ENCODE data around the gene LRRK1. TPM values are rescaled to one million over a fixed set of nuclear protein-coding genes. Genes with fewer than 3 reads are reported as not detected.

The LRRK1 gene
- total RNA-seq, 1 experiment from 2014 or later, result 3.7 TPM

DNA sequence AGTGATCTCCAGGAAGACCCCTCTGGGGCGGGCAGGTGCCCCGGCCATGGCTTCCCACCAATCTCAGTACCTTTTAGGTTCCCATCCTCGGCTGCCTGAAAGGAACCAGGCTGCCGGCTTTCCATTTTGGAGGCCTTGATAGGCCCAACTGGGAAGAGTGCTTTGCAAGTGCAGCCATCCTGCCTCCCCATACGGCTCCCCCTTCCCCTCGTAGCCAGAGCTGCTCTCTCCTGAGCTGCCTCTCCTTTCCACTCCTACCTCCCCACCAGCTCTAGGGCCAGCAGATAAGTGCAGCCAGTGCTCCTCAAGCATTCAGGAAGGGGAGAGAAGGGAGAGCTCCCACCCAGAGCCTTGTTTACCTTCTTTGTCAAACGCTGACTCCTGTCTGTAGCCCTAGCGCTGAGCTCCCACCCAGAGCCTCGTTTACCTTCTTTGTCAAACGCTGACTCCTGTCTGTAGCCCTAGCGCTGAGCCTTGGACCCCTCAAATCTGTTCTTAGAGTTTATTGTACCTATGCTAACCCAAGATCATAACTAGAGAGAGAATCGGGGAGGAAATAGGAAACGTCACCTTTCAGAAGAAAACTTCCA is 133.0 kb downstream of the LRRK1 start:
- Histone ChIP-seq H3K36me3 (peaks cover 35% of the 10 kb centered on the region), H3K4me1 (replicated peaks) (peaks cover 7% of the 10 kb centered on the region)

DNA sequence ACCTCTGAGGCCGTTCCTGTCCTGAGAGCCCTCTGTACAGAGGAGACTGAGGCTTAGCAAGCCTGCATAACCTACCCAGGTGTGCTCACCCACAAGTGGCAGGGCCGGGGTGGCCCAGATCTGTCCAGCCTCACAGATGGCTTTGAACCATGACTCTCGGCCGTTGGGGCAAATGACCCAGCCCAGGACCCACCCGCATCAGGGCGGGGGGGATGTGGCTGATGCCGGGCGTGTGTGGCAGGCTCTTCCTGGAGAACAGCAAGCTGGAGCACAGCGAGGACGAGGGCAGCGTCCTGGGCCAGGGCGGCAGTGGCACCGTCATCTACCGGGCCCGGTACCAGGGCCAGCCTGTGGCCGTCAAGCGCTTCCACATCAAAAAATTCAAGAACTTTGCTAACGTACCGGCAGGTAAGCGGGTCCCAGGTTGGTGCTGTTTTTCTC is 133.5 kb downstream of the LRRK1 start:
- DNase-seq (ENCODE audit: low read depth in 1 of 2, low spot score in 2 of 2), result peak in 1 of 2 experiments; percentile 37
- Histone ChIP-seq H3K4me1 (replicated peaks) (peaks cover 2% of the 10 kb centered on the region), H3K9me3 (replicated peaks) (no peaks in the 10 kb centered on the region), H3K27me3 (replicated peaks) (no peaks in the 10 kb centered on the region), H3K27ac (no peak overlapping the region), H3K36me3 (peaks cover 32% of the 10 kb centered on the region), H3K4me3 (no peak overlapping the region)

More for the DNA sequence above, 133.0 kb downstream of the LRRK1 start:
- no peaks in the 10 kb centered on the region for H3K9me3 ChIP-seq (replicated peaks)
- H3K4me3 ChIP-seq, result no peak overlapping the region
- no peak overlapping the region for H3K27ac ChIP-seq
- no peaks in the 10 kb centered on the region for H3K27me3 ChIP-seq (replicated peaks)
- peak in 1 of 2 experiments; percentile 33 for DNase-seq (ENCODE audit: low read depth in 1 of 2, low spot score in 2 of 2)

DNA sequence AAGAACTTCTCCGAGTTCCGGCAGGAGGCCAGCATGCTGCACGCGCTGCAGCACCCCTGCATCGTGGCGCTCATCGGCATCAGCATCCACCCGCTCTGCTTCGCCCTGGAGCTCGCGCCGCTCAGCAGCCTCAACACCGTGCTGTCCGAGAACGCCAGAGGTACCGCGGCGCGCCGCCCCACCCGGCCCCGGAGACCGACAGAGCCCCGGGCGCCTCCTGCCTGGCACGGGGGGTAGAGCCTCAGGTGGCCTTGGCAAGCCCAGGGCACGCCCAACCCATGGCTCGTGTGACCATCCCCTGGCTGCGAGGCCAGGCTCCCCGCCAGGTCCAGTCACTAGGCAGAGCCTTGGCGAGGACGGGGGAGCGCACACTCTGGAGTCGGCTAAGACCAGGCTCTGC is 134.1 kb downstream of the LRRK1 start:
- Histone ChIP-seq H3K4me1 (replicated peaks) (no peaks in the 10 kb centered on the region), H3K27me3 (replicated peaks) (no peaks in the 10 kb centered on the region), H3K36me3 (peaks cover 35% of the 10 kb centered on the region), H3K27ac (no peak overlapping the region), H3K4me3 (no peak overlapping the region), H3K9me3 (replicated peaks) (no peaks in the 10 kb centered on the region)
- DNase-seq (ENCODE audit: low read depth in 1 of 2, low spot score in 2 of 2), result no peak

DNA sequence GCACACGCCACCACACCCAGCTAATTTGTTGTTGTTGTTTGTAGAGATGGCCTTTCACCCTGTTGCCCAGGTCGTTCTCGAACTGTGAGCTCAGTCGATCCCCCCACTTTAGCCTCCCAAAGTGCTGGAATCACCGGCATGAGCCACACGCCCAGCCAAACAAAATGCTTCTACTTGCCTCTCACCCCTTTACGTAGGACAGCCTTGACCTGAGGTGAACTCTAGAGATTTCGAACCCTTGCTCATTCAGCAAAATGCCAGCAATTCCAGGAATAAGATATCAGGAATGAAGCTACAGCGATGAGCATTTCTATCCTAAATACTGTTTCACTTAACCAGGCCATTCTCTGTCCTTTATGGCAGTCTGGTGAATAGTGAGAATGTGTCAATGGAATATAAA is 135.0 kb downstream of the LRRK1 start:
- H3K27me3 ChIP-seq (replicated peaks), result no peaks in the 10 kb centered on the region
- DNase-seq (ENCODE audit: low read depth in 1 of 2, low spot score in 2 of 2), result no peak
- H3K4me1 ChIP-seq (replicated peaks), result no peaks in the 10 kb centered on the region
- H3K36me3 ChIP-seq, result peaks cover 32% of the 10 kb centered on the region
- no peaks in the 10 kb centered on the region for H3K9me3 ChIP-seq (replicated peaks)
- no peak overlapping the region for H3K27ac ChIP-seq
- H3K4me3 ChIP-seq, result no peak overlapping the region

DNA sequence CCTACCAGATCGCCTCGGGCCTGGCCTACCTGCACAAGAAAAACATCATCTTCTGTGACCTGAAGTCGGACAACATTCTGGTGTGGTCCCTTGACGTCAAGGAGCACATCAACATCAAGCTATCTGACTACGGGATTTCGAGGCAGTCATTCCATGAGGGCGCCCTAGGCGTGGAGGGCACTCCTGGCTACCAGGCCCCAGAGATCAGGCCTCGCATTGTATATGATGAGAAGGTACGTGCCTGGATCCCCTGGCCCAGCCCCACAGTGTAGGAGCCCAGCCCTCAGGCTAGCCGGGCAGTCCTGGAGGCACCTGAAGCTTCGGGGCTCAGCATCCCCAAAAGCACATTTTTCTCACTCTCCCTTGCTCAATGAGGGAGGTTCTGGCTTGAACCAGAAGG is 135.8 kb downstream of the LRRK1 start:
- Histone ChIP-seq H3K4me3 (no peak overlapping the region), H3K27ac (no peak overlapping the region), H3K9me3 (replicated peaks) (no peaks in the 10 kb centered on the region), H3K4me1 (replicated peaks) (no peaks in the 10 kb centered on the region), H3K27me3 (replicated peaks) (no peaks in the 10 kb centered on the region), H3K36me3 (peaks cover 32% of the 10 kb centered on the region)
- peak in 1 of 2 experiments; percentile 17 for DNase-seq (ENCODE audit: low read depth in 1 of 2, low spot score in 2 of 2)

DNA sequence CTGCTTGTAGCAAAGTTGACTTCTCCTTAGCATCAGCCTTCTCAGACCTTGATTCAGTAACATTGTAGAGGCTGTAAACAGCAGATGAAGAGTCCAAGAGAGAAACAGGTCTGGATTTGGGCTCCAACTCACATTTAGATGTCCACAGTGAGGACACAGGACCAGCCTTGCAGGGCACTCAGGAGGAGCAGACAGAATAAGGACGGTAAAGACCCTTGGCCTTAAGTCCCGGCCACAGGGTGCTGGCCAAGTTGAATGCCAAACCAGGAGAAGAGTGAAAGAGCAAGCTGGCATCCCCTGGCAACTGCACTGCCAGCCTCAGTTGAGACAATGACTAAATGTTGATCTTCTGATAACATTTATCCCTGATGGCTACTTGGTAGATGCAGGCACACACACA is 136.3 kb downstream of the LRRK1 start:
- H3K4me1 ChIP-seq (replicated peaks), result no peaks in the 10 kb centered on the region
- no peaks in the 10 kb centered on the region for H3K9me3 ChIP-seq (replicated peaks)
- no peak overlapping the region for H3K4me3 ChIP-seq
- H3K27me3 ChIP-seq (replicated peaks), result no peaks in the 10 kb centered on the region
- DNase-seq (ENCODE audit: low read depth in 1 of 2, low spot score in 2 of 2), result no peak
- no peak overlapping the region for H3K27ac ChIP-seq
- peaks cover 32% of the 10 kb centered on the region for H3K36me3 ChIP-seq

DNA sequence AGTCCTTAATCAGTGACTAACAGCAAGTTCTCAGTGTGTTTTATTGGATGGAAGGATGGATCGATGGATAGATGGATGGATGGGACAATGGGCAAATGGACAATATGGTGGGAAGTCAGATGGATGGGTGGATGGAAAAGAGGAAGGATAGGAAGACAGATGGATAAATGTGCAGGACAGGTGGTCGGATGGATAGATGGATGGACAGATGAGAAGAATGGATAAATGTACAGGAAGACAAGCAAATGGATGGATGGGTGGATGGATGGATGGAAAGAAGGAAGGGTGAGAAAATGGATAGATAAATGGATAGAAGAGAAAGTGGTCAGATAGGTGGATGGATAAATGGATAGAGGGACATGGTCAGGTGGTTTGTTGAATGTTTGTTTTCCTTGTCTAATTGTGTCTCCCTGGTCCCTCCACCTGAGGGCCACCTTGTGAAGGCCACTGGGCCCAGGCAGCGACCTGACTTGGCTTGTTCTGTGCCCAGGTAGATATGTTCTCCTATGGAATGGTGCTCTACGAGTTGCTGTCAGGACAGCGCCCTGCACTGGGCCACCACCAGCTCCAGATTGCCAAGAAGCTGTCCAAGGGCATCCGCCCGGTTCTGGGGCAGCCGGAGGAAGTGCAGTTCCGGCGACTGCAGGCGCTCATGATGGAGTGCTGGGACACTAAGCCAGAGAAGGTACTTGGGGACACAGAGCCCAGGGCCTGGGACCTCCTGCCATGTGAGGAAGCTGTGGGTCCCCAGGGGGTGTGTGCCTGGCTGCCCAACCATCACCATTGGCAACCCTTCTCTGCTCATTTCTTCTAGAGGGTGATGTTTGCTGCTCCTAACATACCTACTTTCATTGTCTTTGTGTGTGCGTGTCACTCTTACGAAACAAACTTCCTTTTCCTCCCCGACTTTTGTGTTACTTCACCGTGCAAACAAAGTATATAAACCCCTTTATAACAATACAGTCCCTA is 137.5 kb downstream of the LRRK1 start:
- no peak overlapping the region for H3K4me3 ChIP-seq
- H3K27ac ChIP-seq, result no peak overlapping the region
- no peaks in the 10 kb centered on the region for H3K9me3 ChIP-seq (replicated peaks)
- H3K27me3 ChIP-seq (replicated peaks), result no peaks in the 10 kb centered on the region
- peaks cover 29% of the 10 kb centered on the region for H3K36me3 ChIP-seq
- no peaks in the 10 kb centered on the region for H3K4me1 ChIP-seq (replicated peaks)
- no peak for DNase-seq (ENCODE audit: low read depth in 1 of 2, low spot score in 2 of 2)

DNA sequence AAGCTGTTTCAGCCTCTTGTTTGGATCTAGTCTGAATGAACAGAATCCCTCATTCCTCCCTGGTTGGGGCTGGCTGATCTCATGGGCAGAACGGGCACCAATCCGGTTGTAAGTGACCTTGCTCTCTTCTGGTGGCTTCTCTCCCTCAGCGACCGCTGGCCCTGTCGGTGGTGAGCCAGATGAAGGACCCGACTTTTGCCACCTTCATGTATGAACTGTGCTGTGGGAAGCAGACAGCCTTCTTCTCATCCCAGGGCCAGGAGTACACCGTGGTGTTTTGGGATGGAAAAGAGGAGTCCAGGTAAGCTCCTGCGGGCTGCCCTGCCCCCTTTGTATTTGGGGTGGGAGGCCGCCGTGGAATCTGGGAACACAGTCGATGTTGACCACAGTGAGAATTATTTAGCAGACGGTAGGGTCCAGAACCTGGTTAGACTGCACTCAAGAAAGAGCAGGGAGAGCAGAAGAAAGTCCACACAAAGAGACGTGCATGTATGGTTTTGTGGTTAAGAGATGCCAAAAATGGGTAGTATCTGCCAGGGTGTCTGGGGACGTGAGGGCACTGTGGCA is 138.8 kb downstream of the LRRK1 start:
- Histone ChIP-seq H3K36me3 (peaks cover 24% of the 10 kb centered on the region), H3K4me3 (no peak overlapping the region), H3K27ac (no peak overlapping the region), H3K27me3 (replicated peaks) (no peaks in the 10 kb centered on the region), H3K4me1 (replicated peaks) (no peaks in the 10 kb centered on the region), H3K9me3 (replicated peaks) (no peaks in the 10 kb centered on the region)
- no peak for DNase-seq (ENCODE audit: low read depth in 1 of 2, low spot score in 2 of 2)

DNA sequence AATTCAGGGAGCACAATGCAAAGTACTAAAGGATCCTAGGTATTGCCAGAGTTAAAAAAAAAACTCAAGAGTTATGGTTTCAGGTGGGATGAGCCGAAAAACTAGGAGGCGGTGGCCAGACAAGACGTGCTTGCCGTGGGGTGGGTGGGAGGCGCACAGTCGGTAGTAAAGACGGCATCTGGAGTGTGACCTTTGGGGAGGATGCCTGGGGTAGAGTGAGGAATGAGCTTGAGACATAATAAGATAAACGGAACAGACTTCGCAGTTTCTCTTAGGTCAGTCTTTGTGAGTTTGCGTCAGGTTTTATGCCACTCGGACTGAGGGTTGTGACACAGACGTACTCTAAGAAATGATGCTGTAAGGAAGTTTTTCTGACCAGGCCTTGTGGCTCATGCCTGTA is 139.6 kb downstream of the LRRK1 start:
- H3K36me3 ChIP-seq, result peaks cover 16% of the 10 kb centered on the region
- H3K27me3 ChIP-seq (replicated peaks), result no peaks in the 10 kb centered on the region
- no peak overlapping the region for H3K4me3 ChIP-seq
- no peak overlapping the region for H3K27ac ChIP-seq
- no peaks in the 10 kb centered on the region for H3K4me1 ChIP-seq (replicated peaks)
- DNase-seq (ENCODE audit: low read depth in 1 of 2, low spot score in 2 of 2), result no peak
- no peaks in the 10 kb centered on the region for H3K9me3 ChIP-seq (replicated peaks)

DNA sequence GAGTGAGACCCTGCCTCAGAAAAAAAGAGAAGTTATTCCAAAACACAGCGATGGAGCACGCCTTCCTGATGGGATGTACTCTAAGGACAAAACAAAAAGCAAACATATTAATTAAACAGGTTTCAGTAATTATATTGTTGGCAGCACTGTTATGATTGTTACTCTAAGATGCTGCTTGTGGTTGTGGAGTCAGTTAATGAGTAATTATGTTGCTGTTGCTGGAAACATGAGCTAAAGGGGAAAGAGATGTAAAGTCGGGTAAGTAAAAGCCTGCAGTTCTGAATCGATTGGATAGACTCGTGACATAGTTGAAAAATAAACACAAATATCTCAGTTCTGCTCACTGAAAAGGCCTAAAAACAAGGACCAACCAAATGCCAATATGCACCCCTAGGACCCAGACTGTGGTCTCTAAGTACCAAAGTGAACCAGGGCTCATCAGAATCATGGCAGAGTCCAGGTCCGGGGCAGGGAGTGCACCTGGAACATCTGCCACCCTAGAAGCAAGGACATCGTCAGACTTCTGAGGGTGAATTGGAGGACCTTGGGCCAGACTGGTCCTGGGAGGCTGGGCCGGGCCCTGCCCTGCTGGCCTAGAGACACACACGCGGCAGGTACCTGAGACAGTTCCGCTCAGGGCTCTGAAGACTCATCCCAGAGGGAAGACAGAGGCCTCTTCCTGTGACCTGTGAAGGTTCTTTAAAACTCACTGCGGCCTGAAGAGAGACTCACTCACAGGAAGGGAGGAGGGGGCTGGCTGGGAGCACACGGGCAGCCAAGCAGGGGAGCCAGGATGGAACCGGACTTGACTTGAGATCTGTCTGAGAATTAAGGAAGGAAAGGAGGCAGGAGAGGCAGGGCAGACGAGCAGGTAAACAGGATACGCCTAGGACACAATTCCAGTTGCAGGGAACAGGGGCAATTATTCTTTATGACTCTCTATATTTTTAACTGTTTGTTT is 140.5 kb downstream of the LRRK1 start:
- H3K9me3 ChIP-seq (replicated peaks), result no peaks in the 10 kb centered on the region
- H3K27me3 ChIP-seq (replicated peaks), result no peaks in the 10 kb centered on the region
- H3K27ac ChIP-seq, result no peak overlapping the region
- no peak for DNase-seq (ENCODE audit: low read depth in 1 of 2, low spot score in 2 of 2)
- H3K36me3 ChIP-seq, result peaks cover 12% of the 10 kb centered on the region
- H3K4me1 ChIP-seq (replicated peaks), result no peaks in the 10 kb centered on the region
- H3K4me3 ChIP-seq, result no peak overlapping the region

DNA sequence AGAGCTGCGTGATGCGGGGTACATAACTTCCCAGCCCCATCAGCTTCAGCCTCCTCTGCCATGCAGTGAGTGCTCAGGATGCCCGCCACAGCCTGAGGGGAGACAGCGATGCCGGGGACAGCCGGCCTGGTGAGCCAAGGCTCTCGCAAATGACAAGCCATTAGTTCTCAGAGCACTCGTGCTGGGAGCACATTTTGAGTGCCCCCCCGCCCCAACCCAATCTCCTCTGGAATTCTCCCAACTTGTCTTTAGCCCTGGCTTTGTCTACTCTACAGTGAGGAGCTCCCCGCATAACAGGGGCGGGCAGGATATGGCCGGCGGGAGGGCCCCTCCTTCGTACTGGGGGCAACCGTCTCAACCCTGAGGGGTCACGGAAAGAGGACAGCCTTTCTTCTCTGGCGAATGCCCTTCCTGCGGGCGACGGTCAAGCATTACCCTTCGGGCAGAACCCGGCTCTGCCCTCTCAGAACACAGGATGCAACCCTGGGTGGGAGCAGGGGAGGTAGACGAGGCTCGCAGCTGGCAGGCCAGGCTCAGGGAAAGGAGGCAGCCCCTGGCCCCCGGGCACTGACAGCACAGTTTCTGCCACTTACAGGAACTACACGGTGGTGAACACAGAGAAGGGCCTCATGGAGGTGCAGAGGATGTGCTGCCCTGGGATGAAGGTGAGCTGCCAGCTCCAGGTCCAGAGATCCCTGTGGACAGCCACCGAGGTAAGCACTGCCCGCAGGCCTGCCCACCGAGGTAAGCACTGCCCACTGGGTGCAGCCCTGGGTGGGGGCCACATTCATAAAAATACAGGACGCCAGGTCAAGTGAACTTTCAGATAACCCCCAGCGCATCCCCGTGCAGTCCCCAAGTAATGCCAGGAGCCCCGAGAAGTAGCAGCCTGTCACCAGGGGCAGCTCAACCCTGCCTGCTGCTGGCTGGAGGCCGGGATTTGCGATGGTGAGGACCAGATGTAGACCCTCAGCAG is 141.7 kb downstream of the LRRK1 start:
- Histone ChIP-seq H3K4me3 (no peak overlapping the region), H3K9me3 (replicated peaks) (no peaks in the 10 kb centered on the region), H3K4me1 (replicated peaks) (no peaks in the 10 kb centered on the region), H3K27ac (no peak overlapping the region), H3K36me3 (peaks cover 11% of the 10 kb centered on the region), H3K27me3 (replicated peaks) (no peaks in the 10 kb centered on the region)
- peak in 1 of 2 experiments; percentile 38 for DNase-seq (ENCODE audit: low read depth in 1 of 2, low spot score in 2 of 2)

DNA sequence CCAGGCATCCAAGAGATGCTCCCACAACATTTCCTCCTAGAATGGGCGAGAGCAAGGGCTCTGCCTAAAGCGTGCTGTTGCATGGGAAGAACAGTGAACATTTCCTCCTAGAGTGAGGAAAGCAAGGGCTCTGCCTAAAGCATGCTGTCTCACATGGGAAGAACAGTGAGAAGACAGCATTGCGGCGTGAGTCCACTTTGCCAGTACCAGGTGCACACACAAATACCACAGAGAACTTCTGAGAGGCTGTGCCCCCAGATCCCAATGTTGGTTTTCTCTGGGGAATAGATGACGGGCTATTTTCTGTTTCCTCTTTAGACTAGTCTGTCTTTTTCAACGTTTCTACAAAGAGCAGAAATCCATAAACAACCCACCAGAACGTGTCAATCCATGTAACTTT is 142.9 kb downstream of the LRRK1 start:
- Histone ChIP-seq H3K36me3 (peaks cover 15% of the 10 kb centered on the region), H3K9me3 (replicated peaks) (no peaks in the 10 kb centered on the region), H3K4me3 (no peak overlapping the region), H3K4me1 (replicated peaks) (no peaks in the 10 kb centered on the region), H3K27ac (no peak overlapping the region), H3K27me3 (replicated peaks) (no peaks in the 10 kb centered on the region)
- peak in 1 of 2 experiments; percentile 23 for DNase-seq (ENCODE audit: low read depth in 1 of 2, low spot score in 2 of 2)
